ENCODE measurements around the gene PLEKHB2. TPM values are rescaled to one million over a fixed set of nuclear protein-coding genes. Genes with fewer than 3 reads are reported as not detected.
A peak's percentile ranks its signal among the peaks of the same experiment; 100 is the strongest.

The PLEKHB2 gene
- total RNA-seq, 1 experiment from 2014 or later = 72.0 TPM

GRCh38 chr2:131104487-131105155, 515 bp upstream of the PLEKHB2 start:
- peak overlapping the region; percentile 96 for H3K27ac ChIP-seq (ENCODE audit: low read length)
- H3K27me3 ChIP-seq (ENCODE audit: control insufficient read depth, insufficient read depth, low read length) = no peaks in the 10 kb centered on the region
- ATAC-seq = peak; percentile 91
- H3K9me3 ChIP-seq (ENCODE audit: control insufficient read depth, insufficient read depth, low read depth, low read length) = no peaks in the 10 kb centered on the region
- ChIA-PET POLR2A (interaction anchor here (0.6 kb wide), 1 partner anchor 16 kb away, joined by 9 read pairs; no protein-coding TSS in a partner anchor), CTCF (no interaction called here)
- peak overlapping the region; percentile 95 to 96 for H3K4me3 ChIP-seq (ENCODE audit: low read depth in 2 of 2, low read length in 2 of 2)
- in situ Hi-C loops (cut with HindIII; ENCODE audit: low pct_unique_long_range_greater_than_20kb, low sequenced_read_pairs) (no loop called here), intact Hi-C loops (cut with micrococcal nuclease; ENCODE audit: unreplicated experiment) (no loop called here)
- no TSS peak for BruUV-seq (replicated peaks)
- no peaks in the 10 kb centered on the region; the same call in 1 of the 2 replicates for H3K36me3 ChIP-seq (ENCODE audit: control insufficient read depth, insufficient read depth, low read length)
- TF ChIP-seq, protein P1, sequence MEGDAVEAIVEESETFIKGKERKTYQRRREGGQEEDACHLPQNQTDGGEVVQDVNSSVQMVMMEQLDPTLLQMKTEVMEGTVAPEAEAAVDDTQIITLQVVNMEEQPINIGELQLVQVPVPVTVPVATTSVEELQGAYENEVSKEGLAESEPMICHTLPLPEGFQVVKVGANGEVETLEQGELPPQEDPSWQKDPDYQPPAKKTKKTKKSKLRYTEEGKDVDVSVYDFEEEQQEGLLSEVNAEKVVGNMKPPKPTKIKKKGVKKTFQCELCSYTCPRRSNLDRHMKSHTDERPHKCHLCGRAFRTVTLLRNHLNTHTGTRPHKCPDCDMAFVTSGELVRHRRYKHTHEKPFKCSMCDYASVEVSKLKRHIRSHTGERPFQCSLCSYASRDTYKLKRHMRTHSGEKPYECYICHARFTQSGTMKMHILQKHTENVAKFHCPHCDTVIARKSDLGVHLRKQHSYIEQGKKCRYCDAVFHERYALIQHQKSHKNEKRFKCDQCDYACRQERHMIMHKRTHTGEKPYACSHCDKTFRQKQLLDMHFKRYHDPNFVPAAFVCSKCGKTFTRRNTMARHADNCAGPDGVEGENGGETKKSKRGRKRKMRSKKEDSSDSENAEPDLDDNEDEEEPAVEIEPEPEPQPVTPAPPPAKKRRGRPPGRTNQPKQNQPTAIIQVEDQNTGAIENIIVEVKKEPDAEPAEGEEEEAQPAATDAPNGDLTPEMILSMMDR (IDR thresholded peaks at IDR 0.05) = no peak
- TF ChIP-seq TCF7L2 (IDR thresholded peaks at IDR 0.05; ENCODE audit: low read depth, low read length) (0 out of 2 replicates have a peak, but pooled peaks have one; percentile 25), SIN3A (IDR thresholded peaks at IDR 0.05; ENCODE audit: borderline replicate concordance, insufficient read depth, low read depth, low read length) (no peak), POLR2AphosphoS5 (IDR thresholded peaks at IDR 0.05; ENCODE audit: low read depth, low read length) (no peak; the same call in 1 of the 2 replicates)
- TF ChIP-seq, protein P2, sequence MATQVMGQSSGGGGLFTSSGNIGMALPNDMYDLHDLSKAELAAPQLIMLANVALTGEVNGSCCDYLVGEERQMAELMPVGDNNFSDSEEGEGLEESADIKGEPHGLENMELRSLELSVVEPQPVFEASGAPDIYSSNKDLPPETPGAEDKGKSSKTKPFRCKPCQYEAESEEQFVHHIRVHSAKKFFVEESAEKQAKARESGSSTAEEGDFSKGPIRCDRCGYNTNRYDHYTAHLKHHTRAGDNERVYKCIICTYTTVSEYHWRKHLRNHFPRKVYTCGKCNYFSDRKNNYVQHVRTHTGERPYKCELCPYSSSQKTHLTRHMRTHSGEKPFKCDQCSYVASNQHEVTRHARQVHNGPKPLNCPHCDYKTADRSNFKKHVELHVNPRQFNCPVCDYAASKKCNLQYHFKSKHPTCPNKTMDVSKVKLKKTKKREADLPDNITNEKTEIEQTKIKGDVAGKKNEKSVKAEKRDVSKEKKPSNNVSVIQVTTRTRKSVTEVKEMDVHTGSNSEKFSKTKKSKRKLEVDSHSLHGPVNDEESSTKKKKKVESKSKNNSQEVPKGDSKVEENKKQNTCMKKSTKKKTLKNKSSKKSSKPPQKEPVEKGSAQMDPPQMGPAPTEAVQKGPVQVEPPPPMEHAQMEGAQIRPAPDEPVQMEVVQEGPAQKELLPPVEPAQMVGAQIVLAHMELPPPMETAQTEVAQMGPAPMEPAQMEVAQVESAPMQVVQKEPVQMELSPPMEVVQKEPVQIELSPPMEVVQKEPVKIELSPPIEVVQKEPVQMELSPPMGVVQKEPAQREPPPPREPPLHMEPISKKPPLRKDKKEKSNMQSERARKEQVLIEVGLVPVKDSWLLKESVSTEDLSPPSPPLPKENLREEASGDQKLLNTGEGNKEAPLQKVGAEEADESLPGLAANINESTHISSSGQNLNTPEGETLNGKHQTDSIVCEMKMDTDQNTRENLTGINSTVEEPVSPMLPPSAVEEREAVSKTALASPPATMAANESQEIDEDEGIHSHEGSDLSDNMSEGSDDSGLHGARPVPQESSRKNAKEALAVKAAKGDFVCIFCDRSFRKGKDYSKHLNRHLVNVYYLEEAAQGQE (IDR thresholded peaks at IDR 0.05; ENCODE audit: insufficient read depth in 1 of 2, low read depth in 2 of 2, low read length in 1 of 2) = no peak
- peak; percentile 57 for DNase-seq (ENCODE audit: low read depth, low spot score)
- H3K4me1 ChIP-seq (ENCODE audit: control insufficient read depth, insufficient read depth, low read length) = peaks cover 19% of the 10 kb centered on the region

- BruUV-seq (replicated peaks) = TSS peak; percentile 67
- intact Hi-C loops (cut with micrococcal nuclease; ENCODE audit: unreplicated experiment) = no loop called here
Observed at GRCh38 chr2:131105950-131106801, 1.0 kb downstream of the PLEKHB2 start.

More at GRCh38 chr2:131105950-131106801, 1.0 kb downstream of the PLEKHB2 start:
- in situ Hi-C loops (cut with HindIII; ENCODE audit: low pct_unique_long_range_greater_than_20kb, low sequenced_read_pairs) = no loop called here
- DNase-seq (ENCODE audit: low read depth, low spot score) = no peak
- TF ChIP-seq, protein P1 (IDR thresholded peaks at IDR 0.05) = no peak
- TF ChIP-seq, protein P2 (IDR thresholded peaks at IDR 0.05; ENCODE audit: insufficient read depth in 1 of 2, low read depth in 2 of 2, low read length in 1 of 2) = no peak
- no peak for TF ChIP-seq SIN3A (IDR thresholded peaks at IDR 0.05; ENCODE audit: borderline replicate concordance, insufficient read depth, low read depth, low read length)
- TF ChIP-seq POLR2AphosphoS5 (IDR thresholded peaks at IDR 0.05; ENCODE audit: low read depth, low read length) = no peak
- no peak for TF ChIP-seq TCF7L2 (IDR thresholded peaks at IDR 0.05; ENCODE audit: low read depth, low read length)
- H3K36me3 ChIP-seq (ENCODE audit: control insufficient read depth, insufficient read depth, low read length) = no peaks in the 10 kb centered on the region; the same call in 1 of the 2 replicates
- CTCF ChIA-PET = no interaction called here
- H3K27me3 ChIP-seq (ENCODE audit: control insufficient read depth, insufficient read depth, low read length) = no peaks in the 10 kb centered on the region
- 0 out of 2 replicates have a peak, but pooled peaks have one; percentile 10 for ATAC-seq
- peak overlapping the region; percentile 96 for H3K27ac ChIP-seq (ENCODE audit: low read length)
- peaks cover 19% of the 10 kb centered on the region for H3K4me1 ChIP-seq (ENCODE audit: control insufficient read depth, insufficient read depth, low read length)
- H3K4me3 ChIP-seq (ENCODE audit: low read depth in 2 of 2, low read length in 2 of 2) = peak overlapping the region; percentile 95 to 96
- H3K9me3 ChIP-seq (ENCODE audit: control insufficient read depth, insufficient read depth, low read depth, low read length) = no peaks in the 10 kb centered on the region
- POLR2A ChIA-PET = no interaction called here

Measured in Panc1 (cell line).